ENCODE measurements around the gene IGFBP7. TPM values are rescaled to one million over a fixed set of nuclear protein-coding genes. Genes with fewer than 3 reads are reported as not detected.

The IGFBP7 gene
- total RNA-seq, 2 experiments from 2014 or later = not detected

DNA sequence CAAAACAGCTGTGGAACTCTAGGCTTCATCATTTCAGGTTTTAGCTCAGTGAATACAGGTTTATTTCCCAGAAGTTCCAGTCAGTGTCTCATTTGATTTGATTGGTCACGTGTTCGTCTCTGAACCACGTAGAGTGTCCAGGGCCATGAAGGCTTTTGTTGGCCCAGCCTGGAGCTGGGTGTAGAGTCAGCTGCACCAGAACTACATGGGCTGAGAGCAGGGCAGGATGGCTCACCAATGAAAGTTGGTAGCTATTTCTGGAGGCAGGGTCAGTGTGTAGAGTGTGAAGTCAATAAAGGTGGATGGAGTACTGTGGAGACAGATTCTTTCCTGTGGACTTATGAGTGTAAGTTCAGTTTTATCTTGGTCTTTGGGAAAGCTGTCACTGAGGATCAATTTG, 43.0 kb upstream of the IGFBP7 start:
- H3K4me3 ChIP-seq (ENCODE audit: low read depth, low read length, poor library complexity, severe bottlenecking) = no peak overlapping the region
- CTCF ChIA-PET (ENCODE audit: unreplicated experiment) = no interaction called here
- H3K9me2 ChIP-seq (ENCODE audit: insufficient read depth, low read length) = no peaks in the 10 kb centered on the region
- no peaks in the 10 kb centered on the region for H3K4me1 ChIP-seq (ENCODE audit: insufficient read depth, low read length, poor library complexity, severe bottlenecking)
- H3K9me3 ChIP-seq (ENCODE audit: low read length) = no peaks in the 10 kb centered on the region
- intact Hi-C loops (cut with micrococcal nuclease; ENCODE audit: unreplicated experiment) = no loop called here
- no peaks in the 10 kb centered on the region for H3K79me2 ChIP-seq (ENCODE audit: insufficient read depth, low read depth, low read length)
- no peak overlapping the region for H2AFZ ChIP-seq (ENCODE audit: low read length)
- H3K36me3 ChIP-seq (ENCODE audit: insufficient read depth, low read length) = no peaks in the 10 kb centered on the region
- H4K20me1 ChIP-seq (ENCODE audit: insufficient read depth, low read length) = no peaks in the 10 kb centered on the region
- POLR2A ChIA-PET = interaction anchor here (0.6 kb wide), 1 partner anchor 9 kb away, joined by 3 read pairs; no protein-coding TSS in a partner anchor
- DNase-seq (ENCODE audit: low spot score) = no peak
- BruUV-seq (replicated peaks) = no TSS peak
- TF ChIP-seq EZH2phosphoT487 (IDR thresholded peaks at IDR 0.05; ENCODE audit: borderline replicate concordance, low read depth, low read length) = no peak
- no peak for TF ChIP-seq CTCF (conservative IDR thresholded peaks at IDR 0.05; ENCODE audit: low read length)
- H3K4me2 ChIP-seq (ENCODE audit: low read length) = no peak overlapping the region
- H3K27ac ChIP-seq (ENCODE audit: low read depth, low read length, poor library complexity, severe bottlenecking) = no peak overlapping the region

DNA sequence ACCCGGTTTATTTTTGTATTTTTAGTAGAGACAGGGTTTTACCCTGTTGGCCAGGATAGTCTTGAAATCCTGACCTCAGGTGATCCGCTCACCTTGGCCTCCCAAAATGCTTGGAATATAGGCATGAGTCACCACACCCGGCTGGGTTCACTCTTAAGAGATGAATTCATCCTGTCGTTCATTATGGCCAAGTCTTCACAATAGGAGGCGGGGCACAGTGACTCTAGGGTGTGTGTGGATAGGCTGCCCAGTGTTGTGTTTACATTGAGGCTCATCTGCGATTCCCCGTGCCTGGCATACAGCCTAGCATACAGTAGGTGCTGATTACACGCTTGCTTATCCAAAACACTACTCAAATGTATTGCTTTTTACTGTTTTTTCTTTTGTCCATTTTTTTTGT, 41.3 kb upstream of the IGFBP7 start:
- BruUV-seq (replicated peaks) = no TSS peak

More for the DNA sequence above, 41.3 kb upstream of the IGFBP7 start:
- ChIA-PET CTCF (ENCODE audit: unreplicated experiment) (no interaction called here), POLR2A (interaction anchor here (0.6 kb wide), 1 partner anchor 44 kb away, joined by 3 read pairs; no protein-coding TSS in a partner anchor)
- DNase-seq (ENCODE audit: low spot score) = no peak
- Histone ChIP-seq H2AFZ (ENCODE audit: low read length) (no peak overlapping the region), H4K20me1 (ENCODE audit: insufficient read depth, low read length) (no peaks in the 10 kb centered on the region), H3K36me3 (ENCODE audit: insufficient read depth, low read length) (no peaks in the 10 kb centered on the region), H3K27ac (ENCODE audit: low read depth, low read length, poor library complexity, severe bottlenecking) (no peak overlapping the region), H3K79me2 (ENCODE audit: insufficient read depth, low read depth, low read length) (no peaks in the 10 kb centered on the region), H3K4me3 (ENCODE audit: low read depth, low read length, poor library complexity, severe bottlenecking) (no peak overlapping the region), H3K4me2 (ENCODE audit: low read length) (no peak overlapping the region), H3K4me1 (ENCODE audit: insufficient read depth, low read length, poor library complexity, severe bottlenecking) (no peaks in the 10 kb centered on the region), H3K9me2 (ENCODE audit: insufficient read depth, low read length) (no peaks in the 10 kb centered on the region), H3K9me3 (ENCODE audit: low read length) (no peaks in the 10 kb centered on the region)
- intact Hi-C loops (cut with micrococcal nuclease; ENCODE audit: unreplicated experiment) = no loop called here
- no peak for TF ChIP-seq CTCF (conservative IDR thresholded peaks at IDR 0.05; ENCODE audit: low read length)
- no peak for TF ChIP-seq EZH2phosphoT487 (IDR thresholded peaks at IDR 0.05; ENCODE audit: borderline replicate concordance, low read depth, low read length)
